Measurements from ENCODE around the gene SH3PXD2B. TPM values are rescaled to one million over a fixed set of nuclear protein-coding genes. Genes with fewer than 3 reads are reported as not detected.

Gene SH3PXD2B
- total and polyA plus RNA-seq, 8 donors: 6.7 to 63.0 (median 20.5) TPM

- intact Hi-C loops (cut with DNase I; ENCODE audit: low total_unique reads): no loop called here
- no peak for TF ChIP-seq POLR2A (IDR thresholded peaks at IDR 0.05)
- no peak for TF ChIP-seq CTCF (IDR thresholded peaks at IDR 0.05)
- TF ChIP-seq EP300 (IDR thresholded peaks at IDR 0.05): no peak
- no peak for TF ChIP-seq POLR2AphosphoS5 (IDR thresholded peaks at IDR 0.05)
- H3K4me1 ChIP-seq: peaks cover 0 to 7% (median 0%) of the 10 kb centered on the region in 4 donors
- no peaks in the 10 kb centered on the region for H3K9me3 ChIP-seq
- 87 to 91% (median 87%) methylated on average over 14 of the region's 14 CpGs for WGBS, 5 donors
- H3K36me3 ChIP-seq: no peaks in the 10 kb centered on the region
- no peaks in the 10 kb centered on the region for H3K27me3 ChIP-seq
- H3K27ac ChIP-seq: no peak overlapping the region
- H3K4me3 ChIP-seq: no peak overlapping the region
- no peak for DNase-seq
Observed at GRCh38 chr5:172492097-172492840, 37.9 kb upstream of the SH3PXD2B start.

GRCh38 chr5:172491481-172491880 lies 37.2 kb upstream of the SH3PXD2B start:
- TF ChIP-seq POLR2A (IDR thresholded peaks at IDR 0.05) (no peak), EP300 (IDR thresholded peaks at IDR 0.05) (no peak), CTCF (IDR thresholded peaks at IDR 0.05) (no peak), POLR2AphosphoS5 (IDR thresholded peaks at IDR 0.05) (no peak)
- no peaks in the 10 kb centered on the region for H3K36me3 ChIP-seq
- no peak overlapping the region for H3K4me3 ChIP-seq
- H3K27ac ChIP-seq: no peak overlapping the region
- no peaks in the 10 kb centered on the region for H3K4me1 ChIP-seq
- H3K27me3 ChIP-seq: no peaks in the 10 kb centered on the region
- WGBS, 5 donors: 51 to 68% (median 63%) methylated on average over 7 to 8 of the region's 8 CpGs
- intact Hi-C loops (cut with DNase I; ENCODE audit: low total_unique reads): no loop called here
- no peak for DNase-seq
- no peaks in the 10 kb centered on the region for H3K9me3 ChIP-seq

- no peaks in the 10 kb centered on the region for H3K27me3 ChIP-seq
- intact Hi-C loops (cut with DNase I; ENCODE audit: low total_unique reads): no loop called here
- no peak overlapping the region for H3K4me3 ChIP-seq
- H3K36me3 ChIP-seq: no peaks in the 10 kb centered on the region
- TF ChIP-seq POLR2AphosphoS5 (IDR thresholded peaks at IDR 0.05) (no peak), CTCF (IDR thresholded peaks at IDR 0.05) (no peak), EP300 (IDR thresholded peaks at IDR 0.05) (no peak), POLR2A (IDR thresholded peaks at IDR 0.05) (no peak)
- 79 to 89% (median 82%) methylated on average over 11 to 12 of the region's 12 CpGs for WGBS, 5 donors
- H3K27ac ChIP-seq: no peak overlapping the region
- H3K4me1 ChIP-seq: no peaks in the 10 kb centered on the region
- H3K9me3 ChIP-seq: no peaks in the 10 kb centered on the region
- DNase-seq: no peak
Observed at GRCh38 chr5:172490514-172491461, 36.5 kb upstream of the SH3PXD2B start.

GRCh38 chr5:172488221-172488620 lies 33.9 kb upstream of the SH3PXD2B start:
- TF ChIP-seq CTCF (IDR thresholded peaks at IDR 0.05) (no peak), EP300 (IDR thresholded peaks at IDR 0.05) (no peak), POLR2AphosphoS5 (IDR thresholded peaks at IDR 0.05) (no peak), POLR2A (IDR thresholded peaks at IDR 0.05) (no peak)
- H3K27ac ChIP-seq: no peak overlapping the region
- no peak overlapping the region for H3K4me3 ChIP-seq
- no peak for DNase-seq
- no peaks in the 10 kb centered on the region for H3K4me1 ChIP-seq
- no peaks in the 10 kb centered on the region for H3K27me3 ChIP-seq
- 88 to 95% (median 92%) methylated on average over 14 of the region's 14 CpGs for WGBS, 5 donors
- no peaks in the 10 kb centered on the region for H3K9me3 ChIP-seq
- intact Hi-C loops (cut with DNase I; ENCODE audit: low total_unique reads): no loop called here
- H3K36me3 ChIP-seq: no peaks in the 10 kb centered on the region

Measured in stomach (tissue), 9 donors.